Mesodermal cell (in vitro differentiated cells): ENCODE results near the gene MVB12B.

Experiments
- H3K27ac ChIP-seq: 2 replicates; pipeline ENCODE4 v1.7.0; 2013; ENCODE audit warnings: mild to moderate bottlenecking, low read depth, low read length, moderate library complexity; ENCODE audit not compliant: severe bottlenecking
- H3K36me3 ChIP-seq: 2 replicates; pipeline ENCODE4 v1.7.1; 2013; ENCODE audit warnings: mild to moderate bottlenecking, low read length, moderate library complexity; ENCODE audit not compliant: control insufficient read depth, insufficient read depth
- H3K4me1 ChIP-seq: one replicate; pipeline ENCODE4 v1.7.1; 2013; ENCODE audit warnings: mild to moderate bottlenecking, low read length; ENCODE audit not compliant: insufficient read depth, control insufficient read depth, poor library complexity, severe bottlenecking
- H3K4me3 ChIP-seq: 2 replicates; pipeline ENCODE4 v1.7.0; 2013; ENCODE audit warnings: low read length, control low read depth, mild to moderate bottlenecking; ENCODE audit not compliant: insufficient read depth, poor library complexity, severe bottlenecking; ENCODE audit errors: extremely low read depth
- H3K9me3 ChIP-seq: 2 replicates; pipeline ENCODE4 v1.7.1; 2013; ENCODE audit warnings: mild to moderate bottlenecking, low read length, moderate library complexity; ENCODE audit not compliant: control insufficient read depth
- WGBS, 2 experiments: methylation state at CpG; one replicate each; pipeline ENCODE4 v1.1.5; 2013; ENCODE audit warnings: missing lambda C conversion rate in 2 of 2; ENCODE audit not compliant: insufficient coverage in 2 of 2; 5-methylcytosine and 5-hydroxymethylcytosine counted together

MVB12B gene

DNA sequence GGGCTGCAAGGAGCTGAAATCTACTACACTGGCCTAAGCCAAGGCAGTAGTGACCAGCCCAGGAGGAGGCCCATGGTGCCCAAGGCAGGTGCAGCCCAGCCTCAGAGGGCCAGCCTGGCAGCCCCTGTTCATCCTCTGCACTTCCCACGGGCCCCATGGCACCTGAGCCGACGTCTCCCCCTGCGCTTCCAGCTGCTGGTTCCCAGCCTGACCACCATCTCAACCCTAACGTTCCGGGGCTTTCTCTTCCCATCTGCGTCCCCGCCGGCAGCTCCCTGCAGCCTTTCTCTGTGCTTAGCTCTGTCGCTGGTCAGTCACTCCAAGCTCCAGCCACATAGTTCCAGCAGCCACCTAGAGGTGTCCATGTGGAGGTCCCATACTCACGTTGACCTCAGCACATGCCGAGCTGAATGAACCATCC is 181.6 kb downstream of the MVB12B start:
- Histone ChIP-seq H3K4me3 (no peak overlapping the region), H3K9me3 (no peaks in the 10 kb centered on the region), H3K36me3 (no peaks in the 10 kb centered on the region), H3K4me1 (no peaks in the 10 kb centered on the region), H3K27ac (no peak overlapping the region)
- WGBS, 2 experiments: 87 to 91% methylated on average over 12 of the region's 12 CpGs

- Histone ChIP-seq H3K27ac (no peak overlapping the region), H3K9me3 (no peaks in the 10 kb centered on the region), H3K4me3 (no peak overlapping the region), H3K36me3 (no peaks in the 10 kb centered on the region), H3K4me1 (peaks cover 2% of the 10 kb centered on the region)
- 100% methylated on average over 1 of the region's 2 CpGs for WGBS, 2 experiments
Measured at GRCh38 chr9:126508928-126509327, 182.3 kb downstream of the MVB12B start.

- no peak overlapping the region for H3K27ac ChIP-seq
Measured at GRCh38 chr9:126509718-126510117, 183.1 kb downstream of the MVB12B start.

DNA sequence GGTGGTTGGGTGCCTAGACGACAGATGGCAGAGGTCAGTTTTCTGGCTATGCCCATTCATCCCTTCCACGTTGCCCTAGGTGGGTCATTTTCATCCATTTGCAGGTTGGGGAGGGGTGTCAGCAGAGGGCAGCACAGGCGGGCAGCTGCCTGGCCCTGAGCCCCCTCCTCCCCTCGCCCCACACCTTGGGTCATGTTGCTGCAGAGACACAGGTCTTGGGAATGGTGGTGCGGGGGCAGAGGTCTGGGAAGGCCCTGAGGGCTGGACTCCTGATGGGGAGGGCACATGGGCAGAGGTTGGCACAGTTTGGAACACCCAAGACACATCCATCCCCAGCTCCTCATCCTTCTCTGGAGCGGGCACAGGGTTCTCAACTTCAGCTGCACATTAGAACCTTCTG is 183.9 kb downstream of the MVB12B start:
- Histone ChIP-seq H3K36me3 (no peaks in the 10 kb centered on the region), H3K4me3 (no peak overlapping the region), H3K9me3 (no peaks in the 10 kb centered on the region), H3K27ac (no peak overlapping the region), H3K4me1 (peaks cover 2% of the 10 kb centered on the region)
- WGBS, 2 experiments: 73 to 83% methylated on average over 2 of the region's 6 CpGs

More at GRCh38 chr9:126509718-126510117, 183.1 kb downstream of the MVB12B start:
- Histone ChIP-seq H3K4me1 (peaks cover 2% of the 10 kb centered on the region), H3K36me3 (no peaks in the 10 kb centered on the region), H3K4me3 (no peak overlapping the region), H3K9me3 (no peaks in the 10 kb centered on the region)
- 90 to 94% methylated on average over 3 of the region's 5 CpGs for WGBS, 2 experiments

GRCh38 chr9:126511411-126511810 is 184.8 kb downstream of the MVB12B start:
- H3K36me3 ChIP-seq: no peaks in the 10 kb centered on the region
- no peaks in the 10 kb centered on the region for H3K9me3 ChIP-seq
- no peak overlapping the region for H3K4me3 ChIP-seq
- H3K27ac ChIP-seq: no peak overlapping the region
- peaks cover 6% of the 10 kb centered on the region for H3K4me1 ChIP-seq

DNA sequence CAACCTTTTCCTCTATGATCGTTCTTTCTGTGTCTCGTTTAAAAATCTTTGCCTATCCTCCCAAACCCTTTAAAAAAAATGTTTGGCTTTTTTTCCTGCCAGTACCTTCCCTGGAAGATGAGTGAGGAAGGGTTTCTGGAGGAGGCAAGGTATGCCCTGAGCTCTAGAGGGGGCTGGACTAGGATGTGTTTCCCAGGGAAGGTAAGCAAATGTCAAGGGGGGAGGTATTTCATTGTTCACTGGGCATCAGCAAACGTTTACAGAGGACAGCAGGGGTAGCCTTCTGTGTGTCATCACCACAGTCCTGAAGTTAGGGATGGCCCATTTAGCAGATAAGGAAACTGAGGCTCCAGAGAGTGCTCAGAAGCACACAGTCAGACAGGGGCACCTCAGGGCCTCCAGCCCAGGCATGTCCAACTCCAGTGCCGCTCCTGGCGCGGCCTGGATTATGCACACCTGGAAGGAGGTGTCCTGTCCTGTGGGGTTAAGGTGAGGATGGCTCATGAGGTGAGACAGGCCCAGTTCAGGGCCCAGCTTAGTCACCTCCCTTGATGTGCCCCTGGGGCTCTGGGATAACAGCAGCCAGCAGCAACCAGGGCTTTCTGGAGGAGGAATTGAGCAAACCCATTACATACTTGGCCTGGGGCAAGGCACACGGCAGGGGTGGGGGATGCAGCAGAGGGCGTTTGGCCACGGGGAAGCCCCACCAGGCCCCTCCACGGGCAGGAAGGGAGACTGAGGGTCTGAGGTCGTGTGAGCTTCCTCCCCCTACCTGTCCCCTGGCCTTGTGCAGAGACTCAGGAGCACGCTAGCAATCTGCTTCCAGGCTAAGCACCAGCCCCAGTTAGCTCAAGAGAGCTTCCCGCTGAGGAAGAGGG is 186.8 kb downstream of the MVB12B start:
- H3K27ac ChIP-seq: no peak overlapping the region
- no peaks in the 10 kb centered on the region for H3K36me3 ChIP-seq
- WGBS, 2 experiments: 39 to 63% methylated on average over 7 of the region's 13 CpGs
- H3K4me1 ChIP-seq: peaks cover 12% of the 10 kb centered on the region
- no peaks in the 10 kb centered on the region for H3K9me3 ChIP-seq
- no peak overlapping the region for H3K4me3 ChIP-seq

- 15 to 36% methylated on average over 17 to 50 of the region's 63 CpGs for WGBS, 2 experiments
- H3K4me1 ChIP-seq: peaks cover 12% of the 10 kb centered on the region
- no peak overlapping the region for H3K4me3 ChIP-seq
Measured at GRCh38 chr9:126514037-126514821, 187.6 kb downstream of the MVB12B start.

GRCh38 chr9:126515001-126515872 is 188.6 kb downstream of the MVB12B start:
- WGBS, 2 experiments: 93 to 94% methylated on average over 18 of the region's 27 CpGs
- no peak overlapping the region for H3K4me3 ChIP-seq
- H3K4me1 ChIP-seq: peaks cover 12% of the 10 kb centered on the region
- H3K9me3 ChIP-seq: no peaks in the 10 kb centered on the region
- H3K36me3 ChIP-seq: no peaks in the 10 kb centered on the region
- H3K27ac ChIP-seq: no peak overlapping the region

More at GRCh38 chr9:126514037-126514821, 187.6 kb downstream of the MVB12B start:
- Histone ChIP-seq H3K9me3 (no peaks in the 10 kb centered on the region), H3K36me3 (no peaks in the 10 kb centered on the region), H3K27ac (no peak overlapping the region)

GRCh38 chr9:126515873-126516505 is 189.4 kb downstream of the MVB12B start:
- Histone ChIP-seq H3K36me3 (no peaks in the 10 kb centered on the region), H3K4me1 (peaks cover 12% of the 10 kb centered on the region), H3K4me3 (no peak overlapping the region), H3K27ac (no peak overlapping the region), H3K9me3 (no peaks in the 10 kb centered on the region)
- WGBS, 2 experiments: 73 to 80% methylated on average over 4 to 7 of the region's 14 CpGs

DNA sequence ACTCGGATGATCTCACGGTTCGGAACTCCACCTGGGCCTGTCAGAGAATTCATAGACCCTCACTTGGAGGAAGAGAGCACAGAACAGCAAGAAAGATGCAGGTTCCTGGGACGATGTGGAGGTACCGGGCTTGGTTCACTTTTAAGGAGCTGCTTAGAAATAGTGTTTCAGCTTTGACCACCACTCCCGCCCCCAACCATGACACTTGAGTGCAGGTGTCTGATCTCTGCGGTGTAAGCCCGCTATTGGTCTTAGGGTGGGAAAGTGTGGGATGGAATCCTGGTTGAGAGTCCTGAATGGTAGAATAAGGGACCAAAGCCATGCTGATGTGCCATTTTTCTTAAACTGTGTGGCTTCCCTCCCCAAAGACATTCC is 189.9 kb downstream of the MVB12B start:
- Histone ChIP-seq H3K9me3 (no peaks in the 10 kb centered on the region), H3K4me3 (no peak overlapping the region), H3K36me3 (no peaks in the 10 kb centered on the region), H3K27ac (no peak overlapping the region), H3K4me1 (peaks cover 12% of the 10 kb centered on the region)
- WGBS, 2 experiments: 78 to 82% methylated on average over 4 to 7 of the region's 8 CpGs
